ENCODE results near the gene SKOR2. TPM values are rescaled to one million over a fixed set of nuclear protein-coding genes. Genes with fewer than 3 reads are reported as not detected.
"Not testable (repeated sequence)": the region's sequence is repeated elsewhere in the genome, so short reads cannot be mapped to it uniquely, and the experiment has no call there.

Gene SKOR2
- total and polyA plus RNA-seq, 4 experiments from 2014 or later, result not detected

GRCh38 chr18:47206945-47207637 lies 44.4 kb downstream of the SKOR2 start:
- Mint-ChIP-seq H3K9me3 (no peaks in the 10 kb centered on the region), H3K36me3 (no peaks in the 10 kb centered on the region), H3K4me3 (no peak overlapping the region), H3K27me3 (peaks cover 15 to 20% of the 10 kb centered on the region in 2 donors), H3K27ac (no peak overlapping the region), H3K4me1 (no peaks in the 10 kb centered on the region)
- Histone ChIP-seq H3K27me3 (ENCODE audit: insufficient read depth, low read length) (no peaks in the 10 kb centered on the region), H3K36me3 (ENCODE audit: insufficient read depth, low read length) (no peaks in the 10 kb centered on the region), H3K9me3 (ENCODE audit: control insufficient read depth in 1 of 2, low read length in 2 of 2) (no peaks in the 10 kb centered on the region), H3K27ac (ENCODE audit: low read depth, low read length) (no peak overlapping the region), H3K4me3 (ENCODE audit: low read length in 2 of 2) (no peak overlapping the region), H3K4me1 (ENCODE audit: insufficient read depth, low read length) (no peaks in the 10 kb centered on the region)
- intact Hi-C loops (cut with micrococcal nuclease), result no loop called here
- ChIA-PET CTCF (ENCODE audit: partially characterized antibody) (interaction anchor here (1.1 to 8.4 kb wide), 3 partner anchors 104 to 158 kb away, joined by 3 to 142 read pairs (median 3); no protein-coding TSS in a partner anchor), POLR2A (ENCODE audit: partially characterized antibody) (no interaction called here)
- DNase-seq, result no peak

DNA sequence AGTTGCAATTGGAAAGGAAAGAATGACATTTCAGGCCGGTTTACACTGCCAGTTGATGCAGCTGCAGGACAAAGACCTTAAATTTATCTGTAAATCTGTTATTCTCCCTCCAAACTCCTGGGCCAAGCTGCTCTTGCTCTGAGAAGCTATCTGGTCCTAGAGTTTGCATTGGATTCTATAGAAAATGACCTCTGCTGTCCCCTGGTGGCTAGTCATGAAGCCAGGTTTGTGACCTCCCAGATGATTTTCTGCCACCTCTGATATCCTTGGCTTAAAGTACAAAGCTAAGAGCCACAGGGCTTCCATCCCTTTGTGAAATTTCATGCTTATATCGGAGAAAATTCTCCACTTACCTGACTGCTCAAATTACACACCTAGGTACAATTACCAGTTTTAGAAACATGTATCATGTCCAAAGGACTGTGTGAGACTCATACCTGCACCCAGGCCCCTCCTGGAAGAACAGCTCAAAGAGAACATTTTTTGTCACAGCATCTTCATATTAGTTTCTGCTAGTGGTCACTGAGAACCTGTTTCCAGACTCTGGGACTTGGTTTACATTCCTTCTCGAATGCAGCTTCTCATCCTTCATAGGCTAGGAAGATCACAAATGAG lies 46.4 kb downstream of the SKOR2 start:
- DNase-seq, result peak in 4 of 5 donors; percentile 23 to 37 (median 36)
- Histone ChIP-seq H3K36me3 (ENCODE audit: insufficient read depth, low read length) (no peaks in the 10 kb centered on the region), H3K27ac (ENCODE audit: low read depth, low read length) (no peak overlapping the region), H3K27me3 (ENCODE audit: insufficient read depth, low read length) (no peaks in the 10 kb centered on the region), H3K4me1 (ENCODE audit: insufficient read depth, low read length) (no peaks in the 10 kb centered on the region), H3K9me3 (ENCODE audit: control insufficient read depth in 1 of 2, low read length in 2 of 2) (no peaks in the 10 kb centered on the region), H3K4me3 (ENCODE audit: low read length in 2 of 2) (no peak overlapping the region)
- CTCF ChIA-PET (ENCODE audit: partially characterized antibody), result interaction anchor here (0.6 to 8.4 kb wide), 24 partner anchors 9 to 550 kb away, joined by 3 to 142 read pairs (median 5); partner anchors contain the start of gene HDHD2
- H3K36me3 Mint-ChIP-seq, result no peaks in the 10 kb centered on the region
- H3K27me3 Mint-ChIP-seq, result peaks cover 6 to 7% of the 10 kb centered on the region in 2 donors
- no peaks in the 10 kb centered on the region for H3K4me1 Mint-ChIP-seq
- POLR2A ChIA-PET (ENCODE audit: partially characterized antibody), result interaction anchor here (1.6 kb wide), 1 partner anchor 55 kb away, joined by 4 read pairs; the partner anchor contains the start of gene HDHD2
- intact Hi-C loops (cut with micrococcal nuclease), result loop anchor here (1.0 kb wide), 1 partner anchor 105 kb away; no protein-coding TSS in a partner anchor
- no peak overlapping the region for H3K4me3 Mint-ChIP-seq
- H3K9me3 Mint-ChIP-seq, result no peaks in the 10 kb centered on the region
- H3K27ac Mint-ChIP-seq, result no peak overlapping the region

GRCh38 chr18:47203626-47204464 lies 47.6 kb downstream of the SKOR2 start:
- CTCF ChIA-PET (ENCODE audit: partially characterized antibody), result interaction anchor here (0.7 to 8.4 kb wide), 16 partner anchors 11 to 551 kb away, joined by 3 to 142 read pairs (median 5); partner anchors contain the start of gene HDHD2
- DNase-seq, result no peak
- Histone ChIP-seq H3K9me3 (ENCODE audit: control insufficient read depth in 1 of 2, low read length in 2 of 2) (no peaks in the 10 kb centered on the region), H3K27ac (ENCODE audit: low read depth, low read length) (no peak overlapping the region), H3K36me3 (ENCODE audit: insufficient read depth, low read length) (no peaks in the 10 kb centered on the region), H3K4me1 (ENCODE audit: insufficient read depth, low read length) (no peaks in the 10 kb centered on the region), H3K4me3 (ENCODE audit: low read length in 2 of 2) (no peak overlapping the region), H3K27me3 (ENCODE audit: insufficient read depth, low read length) (no peaks in the 10 kb centered on the region)
- no peak overlapping the region for H3K27ac Mint-ChIP-seq
- H3K4me3 Mint-ChIP-seq, result no peak overlapping the region
- intact Hi-C loops (cut with micrococcal nuclease), result no loop called here
- no peaks in the 10 kb centered on the region for H3K4me1 Mint-ChIP-seq
- no peaks in the 10 kb centered on the region for H3K9me3 Mint-ChIP-seq
- POLR2A ChIA-PET (ENCODE audit: partially characterized antibody), result interaction anchor here (1.6 kb wide), 1 partner anchor 54 kb away, joined by 4 read pairs; the partner anchor contains the start of gene HDHD2
- peaks cover 0 to 4% of the 10 kb centered on the region in 2 donors for H3K27me3 Mint-ChIP-seq
- no peaks in the 10 kb centered on the region for H3K36me3 Mint-ChIP-seq

GRCh38 chr18:47195961-47196360 lies 55.5 kb downstream of the SKOR2 start:
- H3K27ac Mint-ChIP-seq; H3K9me3 Mint-ChIP-seq; H3K27ac ChIP-seq (ENCODE audit: low read depth, low read length); POLR2A ChIA-PET (ENCODE audit: partially characterized antibody); intact Hi-C loops (cut with micrococcal nuclease); H3K4me3 ChIP-seq (ENCODE audit: low read length in 2 of 2); DNase-seq; H3K36me3 Mint-ChIP-seq; H3K27me3 ChIP-seq (ENCODE audit: insufficient read depth, low read length); H3K4me1 Mint-ChIP-seq; H3K4me3 Mint-ChIP-seq; H3K9me3 ChIP-seq (ENCODE audit: control insufficient read depth in 1 of 2, low read length in 2 of 2); CTCF ChIA-PET (ENCODE audit: partially characterized antibody); H3K4me1 ChIP-seq (ENCODE audit: insufficient read depth, low read length); H3K36me3 ChIP-seq (ENCODE audit: insufficient read depth, low read length): not testable (repeated sequence)
- H3K27me3 Mint-ChIP-seq, result peaks cover 6 to 19% of the 10 kb centered on the region in 2 donors

DNA sequence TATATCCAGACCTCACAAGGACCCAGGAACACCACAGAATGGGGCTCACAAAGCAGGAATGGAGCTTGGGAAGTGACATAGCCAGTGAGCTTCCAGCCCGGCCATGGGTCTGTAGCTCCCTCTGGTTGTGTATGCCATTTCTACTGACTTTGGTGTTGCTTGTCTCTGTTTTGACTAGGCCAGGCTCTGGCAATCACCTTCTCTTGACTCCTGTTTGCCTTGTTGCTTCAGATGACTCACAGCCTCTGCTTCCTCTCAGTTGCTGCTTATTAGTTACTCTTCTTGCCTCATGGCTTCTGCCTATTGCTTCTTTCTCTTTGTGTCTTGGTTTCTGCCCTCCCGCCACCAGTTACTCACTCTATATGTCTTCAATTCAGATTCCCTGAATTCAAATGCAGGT lies 59.5 kb downstream of the SKOR2 start:
- H3K27me3 Mint-ChIP-seq, result peaks cover 13 to 27% of the 10 kb centered on the region in 2 donors
- intact Hi-C loops (cut with micrococcal nuclease), result no loop called here
- POLR2A ChIA-PET (ENCODE audit: partially characterized antibody), result no interaction called here

DNA sequence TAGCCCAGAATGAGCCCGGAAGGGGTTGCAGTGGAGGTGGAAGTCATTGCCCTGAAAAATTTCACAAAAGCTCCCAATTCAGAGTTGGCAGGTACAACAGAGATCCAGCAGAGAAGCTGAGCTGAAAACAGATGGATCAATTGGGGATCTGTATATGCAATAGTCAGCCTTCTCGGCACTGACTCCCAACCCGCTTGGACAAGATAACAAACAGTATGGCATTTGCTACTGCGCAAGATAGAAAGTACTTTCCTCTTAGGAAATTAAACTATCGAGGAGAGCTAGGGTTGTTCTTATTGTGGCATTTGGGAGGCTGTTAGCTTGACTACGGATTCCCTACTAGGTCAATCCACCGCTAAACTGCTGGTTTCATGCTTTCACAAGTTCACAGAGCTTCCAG lies 63.7 kb downstream of the SKOR2 start:
- Histone ChIP-seq H3K27ac (ENCODE audit: low read depth, low read length) (no peak overlapping the region), H3K4me1 (ENCODE audit: insufficient read depth, low read length) (no peaks in the 10 kb centered on the region), H3K27me3 (ENCODE audit: insufficient read depth, low read length) (no peaks in the 10 kb centered on the region), H3K36me3 (ENCODE audit: insufficient read depth, low read length) (no peaks in the 10 kb centered on the region), H3K4me3 (ENCODE audit: low read length in 2 of 2) (no peak overlapping the region), H3K9me3 (ENCODE audit: control insufficient read depth in 1 of 2, low read length in 2 of 2) (no peaks in the 10 kb centered on the region)
- intact Hi-C loops (cut with micrococcal nuclease), result no loop called here
- POLR2A ChIA-PET (ENCODE audit: partially characterized antibody), result interaction anchor here (0.8 kb wide), 1 partner anchor 38 kb away, joined by 3 read pairs; the partner anchor contains the start of gene HDHD2
- Mint-ChIP-seq H3K4me3 (no peak overlapping the region), H3K4me1 (no peaks in the 10 kb centered on the region), H3K27ac (no peak overlapping the region), H3K27me3 (peaks cover 14 to 18% of the 10 kb centered on the region in 2 donors), H3K36me3 (no peaks in the 10 kb centered on the region), H3K9me3 (peaks cover 2 to 30% (median 16%) of the 10 kb centered on the region in 8 donors)
- CTCF ChIA-PET (ENCODE audit: partially characterized antibody), result no interaction called here
- DNase-seq, result no peak

More for the DNA sequence above, 59.5 kb downstream of the SKOR2 start:
- H3K27ac Mint-ChIP-seq, result no peak overlapping the region
- no peak for DNase-seq
- Histone ChIP-seq H3K36me3 (ENCODE audit: insufficient read depth, low read length) (no peaks in the 10 kb centered on the region), H3K27me3 (ENCODE audit: insufficient read depth, low read length) (no peaks in the 10 kb centered on the region), H3K9me3 (ENCODE audit: control insufficient read depth in 1 of 2, low read length in 2 of 2) (no peaks in the 10 kb centered on the region), H3K4me1 (ENCODE audit: insufficient read depth, low read length) (no peaks in the 10 kb centered on the region), H3K4me3 (ENCODE audit: low read length in 2 of 2) (no peak overlapping the region), H3K27ac (ENCODE audit: low read depth, low read length) (no peak overlapping the region)
- H3K36me3 Mint-ChIP-seq, result no peaks in the 10 kb centered on the region
- H3K4me1 Mint-ChIP-seq, result no peaks in the 10 kb centered on the region
- H3K9me3 Mint-ChIP-seq, result peaks cover 0 to 2% (median 0%) of the 10 kb centered on the region in 8 donors
- CTCF ChIA-PET (ENCODE audit: partially characterized antibody), result interaction anchor here (2.7 kb wide), 1 partner anchor 13 kb away, joined by 14 read pairs; no protein-coding TSS in a partner anchor
- H3K4me3 Mint-ChIP-seq, result no peak overlapping the region

Data from CD4-positive, alpha-beta memory T cell (primary cell).